Prostate gland (tissue), 2 donors: ENCODE data around the gene THBS2.
"Not testable (repeated sequence)": the region's sequence is repeated elsewhere in the genome, so short reads cannot be mapped to it uniquely, and the experiment has no call there.

Source experiments
- CTCF ChIP-seq, 4 experiments: fragments of 200-600 bp in 2 of 4; fragments of 450-650 bp in 2 of 4; sonication (generic) in 2 of 4; IDR thresholded peaks; 1 replicate in 3 of 4; 2 replicates in 1 of 4; pipeline ENCODE4 v1.5.1; 2016 to 2019; ENCODE audit warnings: antibody characterized with exemption in 4 of 4, mild to moderate bottlenecking in 2 of 4, moderate library complexity in 2 of 4
- POLR2A ChIP-seq: fragments of 450-650 bp; IDR thresholded peaks from one replicate; pipeline ENCODE4 v1.6.1; 2016; ENCODE audit warnings: antibody characterized with exemption, mild to moderate bottlenecking
- POLR2AphosphoS5 ChIP-seq: sonication (generic); formaldehyde crosslinking; IDR thresholded peaks from one replicate; pipeline ENCODE4 v1.6.1; 2017; ENCODE audit warnings: antibody characterized with exemption

GRCh38 chr6:169179831-169180230 lies 73.8 kb downstream of the THBS2 start:
- not testable (repeated sequence) for TF ChIP-seq POLR2A; CTCF (IDR thresholded peaks at IDR 0.05); POLR2AphosphoS5
